ENCODE results near the gene IFNB1.

- TF ChIP-seq CTCF (conservative IDR thresholded peaks at IDR 0.05 in 1 of 2, IDR thresholded peaks at IDR 0.05 in 1 of 2; ENCODE audit: low read depth in 1 of 2, low read length in 2 of 2) = no peak
- no peak for TF ChIP-seq EZH2 (IDR thresholded peaks at IDR 0.05; ENCODE audit: low read length, missing control alignments)
Observed at GRCh38 chr9:21097817-21098216, 20.1 kb upstream of the IFNB1 start.

All from fibroblast of lung (primary cell).